HUES64 (cell line): ENCODE data around the gene COL15A1.

Experiments used
- H3K27ac ChIP-seq: 2 replicates; pipeline ENCODE4 v1.7.0; 2013; ENCODE audit warnings: low read depth, low read length, inconsistent platforms
- H3K27me3 ChIP-seq: 2 replicates; pipeline ENCODE4 v1.6.1; 2013; ENCODE audit warnings: mild to moderate bottlenecking, low read length; ENCODE audit not compliant: insufficient read depth
- H3K36me3 ChIP-seq: 2 replicates; pipeline ENCODE4 v1.6.1; 2013; ENCODE audit warnings: mild to moderate bottlenecking, low read length; ENCODE audit not compliant: insufficient read depth
- H3K4me1 ChIP-seq: 2 replicates; pipeline ENCODE4 v1.6.1; 2013; ENCODE audit warnings: mild to moderate bottlenecking, low read length, moderate library complexity; ENCODE audit not compliant: insufficient read depth
- H3K4me3 ChIP-seq: 2 replicates; pipeline ENCODE4 v1.5.1; 2013; ENCODE audit warnings: mild to moderate bottlenecking, low read length, moderate library complexity
- H3K9ac ChIP-seq: 2 replicates; pipeline ENCODE4 v1.6.1; 2013; ENCODE audit warnings: mild to moderate bottlenecking, low read depth, low read length
- H3K9me3 ChIP-seq: 2 replicates; pipeline ENCODE4 v1.6.1; 2013; ENCODE audit warnings: low read depth, low read length; ENCODE audit not compliant: insufficient read depth
- whole genome bisulfite sequencing: fragments of 150-250, 120-280 bp; methylation state at CpG from one replicate; pipeline ENCODE4 v1.1.7; 2013; ENCODE audit warnings: missing lambda C conversion rate; 5-methylcytosine and 5-hydroxymethylcytosine counted together

The COL15A1 gene

DNA sequence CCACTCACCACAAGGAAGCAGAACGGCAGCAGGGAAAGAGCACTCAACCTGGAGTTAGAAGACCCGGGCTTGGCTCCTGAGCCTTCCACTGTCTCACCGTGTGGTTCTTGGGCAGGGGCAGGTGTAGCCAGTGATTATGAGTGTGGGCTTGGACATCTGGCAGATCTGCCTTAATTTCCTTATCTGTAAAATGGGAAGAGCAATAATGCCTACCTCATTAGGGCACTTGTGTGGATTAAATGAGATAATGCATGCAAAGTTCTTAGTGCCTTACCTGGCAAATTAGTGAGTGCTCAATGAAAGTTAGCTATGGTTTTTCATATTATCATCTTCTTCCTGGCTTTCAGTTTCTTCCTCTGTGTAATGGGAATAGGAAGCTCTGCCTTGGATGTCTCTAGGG, 28.1 kb upstream of the COL15A1 start:
- H3K9ac ChIP-seq, result no peak overlapping the region
- no peaks in the 10 kb centered on the region for H3K36me3 ChIP-seq
- H3K4me3 ChIP-seq, result no peak overlapping the region
- no peaks in the 10 kb centered on the region for H3K4me1 ChIP-seq
- no peaks in the 10 kb centered on the region for H3K27me3 ChIP-seq
- no peaks in the 10 kb centered on the region for H3K9me3 ChIP-seq
- no peak overlapping the region for H3K27ac ChIP-seq
- 94% methylated on average over 3 of the region's 3 CpGs for WGBS

DNA sequence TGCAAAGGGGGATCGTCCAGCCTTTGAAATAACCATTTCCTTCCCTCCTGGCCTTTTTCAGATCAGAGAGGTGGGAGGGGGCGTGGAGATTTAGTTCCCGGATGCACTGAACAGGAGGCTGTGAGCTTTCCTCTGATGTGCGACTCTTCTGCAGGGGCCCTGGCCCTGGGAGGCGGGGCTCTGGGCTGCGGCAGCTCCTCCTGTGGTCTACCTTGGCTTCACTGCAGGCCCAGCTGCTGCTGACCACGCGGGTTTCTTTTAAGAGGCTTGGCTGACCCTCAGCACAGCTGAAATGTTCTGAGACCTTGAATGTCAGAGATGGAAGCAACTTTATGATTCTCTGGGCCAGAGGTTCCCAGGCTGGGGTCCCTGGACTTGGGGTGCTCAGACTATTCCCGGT, 27.0 kb upstream of the COL15A1 start:
- 40% methylated on average over 9 of the region's 9 CpGs for WGBS
- Histone ChIP-seq H3K27me3 (no peaks in the 10 kb centered on the region), H3K9ac (no peak overlapping the region), H3K36me3 (no peaks in the 10 kb centered on the region), H3K4me1 (no peaks in the 10 kb centered on the region), H3K4me3 (no peak overlapping the region), H3K9me3 (no peaks in the 10 kb centered on the region), H3K27ac (no peak overlapping the region)

DNA sequence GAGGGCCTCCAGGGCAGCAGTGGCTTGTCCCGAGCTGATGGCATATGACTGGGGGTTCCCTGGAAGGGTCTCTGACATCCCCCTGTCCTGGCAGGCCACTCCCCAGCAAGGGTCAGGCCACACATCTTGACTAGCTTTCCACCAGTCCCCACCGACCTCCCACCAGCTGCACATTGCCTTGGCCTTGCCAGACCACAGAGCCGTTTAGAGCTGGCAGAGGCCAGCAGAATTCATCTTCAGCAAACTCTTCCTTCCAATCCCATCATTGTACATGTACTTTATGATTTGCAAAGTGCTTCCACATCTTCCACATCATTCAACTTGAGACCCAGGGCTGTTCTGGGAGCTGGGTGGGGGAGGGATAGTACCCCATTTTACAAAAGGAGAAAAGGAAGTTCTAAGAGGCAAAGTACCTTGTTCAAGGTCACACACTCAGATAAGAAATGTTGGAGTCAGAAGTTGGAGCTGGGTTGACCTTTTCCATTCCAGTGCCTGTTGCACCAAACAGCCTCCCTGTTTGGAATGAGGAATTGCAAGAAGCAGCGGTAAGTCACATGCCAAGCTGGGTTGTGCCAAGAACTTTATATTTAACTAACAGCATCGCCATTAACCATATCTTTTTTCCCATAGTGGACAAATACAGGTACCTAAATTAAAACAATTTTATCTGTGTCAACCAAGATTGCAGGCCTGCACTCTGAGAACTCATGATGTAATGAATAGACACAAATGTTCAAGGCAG, 25.8 kb upstream of the COL15A1 start:
- Histone ChIP-seq H3K27ac (no peak overlapping the region), H3K9ac (no peak overlapping the region), H3K9me3 (no peaks in the 10 kb centered on the region), H3K27me3 (no peaks in the 10 kb centered on the region), H3K36me3 (no peaks in the 10 kb centered on the region), H3K4me3 (no peak overlapping the region), H3K4me1 (peaks cover 5% of the 10 kb centered on the region; the same call in 1 of the 2 replicates)
- WGBS, result 90% methylated on average over 5 of the region's 5 CpGs

DNA sequence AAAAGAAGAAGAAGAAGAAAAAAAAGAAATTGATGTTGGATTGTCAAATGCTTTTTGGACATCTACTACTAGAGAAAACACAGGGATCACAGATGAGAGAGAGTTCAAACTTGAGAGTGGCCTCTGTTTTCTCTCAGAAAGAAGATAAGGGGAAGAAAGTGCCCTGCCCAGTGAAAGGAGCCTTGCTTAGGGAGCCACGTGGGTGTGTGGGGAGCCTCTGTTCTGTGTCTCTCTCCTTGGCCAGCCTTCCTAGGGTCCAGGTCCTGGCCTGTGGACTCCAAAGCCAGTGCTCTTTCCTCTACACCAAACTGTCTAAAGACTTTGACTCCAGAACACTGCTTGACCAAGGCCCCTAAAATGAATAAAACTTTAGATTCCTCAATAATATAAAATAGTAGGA, 22.0 kb upstream of the COL15A1 start:
- H3K36me3 ChIP-seq, result no peaks in the 10 kb centered on the region
- H3K9me3 ChIP-seq, result no peaks in the 10 kb centered on the region
- H3K27ac ChIP-seq, result no peak overlapping the region
- no peak overlapping the region for H3K9ac ChIP-seq
- H3K4me3 ChIP-seq, result no peak overlapping the region
- no peaks in the 10 kb centered on the region for H3K27me3 ChIP-seq
- H3K4me1 ChIP-seq, result peaks cover 10% of the 10 kb centered on the region; the same call in 1 of the 2 replicates
- 62% methylated on average over 1 of the region's 1 CpG for WGBS

GRCh38 chr9:98922721-98923435, 20.8 kb upstream of the COL15A1 start:
- H3K27me3 ChIP-seq, result no peaks in the 10 kb centered on the region
- no peaks in the 10 kb centered on the region for H3K36me3 ChIP-seq
- 66% methylated on average over 4 of the region's 4 CpGs for WGBS
- no peaks in the 10 kb centered on the region for H3K9me3 ChIP-seq
- H3K9ac ChIP-seq, result no peak overlapping the region
- H3K4me1 ChIP-seq, result peaks cover 10% of the 10 kb centered on the region; the same call in 1 of the 2 replicates
- no peak overlapping the region for H3K4me3 ChIP-seq
- no peak overlapping the region for H3K27ac ChIP-seq

- H3K4me1 ChIP-seq, result peaks cover 10% of the 10 kb centered on the region; the same call in 1 of the 2 replicates
- H3K36me3 ChIP-seq, result no peaks in the 10 kb centered on the region
- no peak overlapping the region for H3K4me3 ChIP-seq
- no peak overlapping the region for H3K27ac ChIP-seq
- no peaks in the 10 kb centered on the region for H3K9me3 ChIP-seq
- H3K27me3 ChIP-seq, result no peaks in the 10 kb centered on the region
- WGBS, result 62% methylated on average over 5 of the region's 5 CpGs
- H3K9ac ChIP-seq, result no peak overlapping the region; the same call in 1 of the 2 replicates
These were observed 20.1 kb upstream of the COL15A1 start for GRCh38 chr9:98923451-98924123.

DNA sequence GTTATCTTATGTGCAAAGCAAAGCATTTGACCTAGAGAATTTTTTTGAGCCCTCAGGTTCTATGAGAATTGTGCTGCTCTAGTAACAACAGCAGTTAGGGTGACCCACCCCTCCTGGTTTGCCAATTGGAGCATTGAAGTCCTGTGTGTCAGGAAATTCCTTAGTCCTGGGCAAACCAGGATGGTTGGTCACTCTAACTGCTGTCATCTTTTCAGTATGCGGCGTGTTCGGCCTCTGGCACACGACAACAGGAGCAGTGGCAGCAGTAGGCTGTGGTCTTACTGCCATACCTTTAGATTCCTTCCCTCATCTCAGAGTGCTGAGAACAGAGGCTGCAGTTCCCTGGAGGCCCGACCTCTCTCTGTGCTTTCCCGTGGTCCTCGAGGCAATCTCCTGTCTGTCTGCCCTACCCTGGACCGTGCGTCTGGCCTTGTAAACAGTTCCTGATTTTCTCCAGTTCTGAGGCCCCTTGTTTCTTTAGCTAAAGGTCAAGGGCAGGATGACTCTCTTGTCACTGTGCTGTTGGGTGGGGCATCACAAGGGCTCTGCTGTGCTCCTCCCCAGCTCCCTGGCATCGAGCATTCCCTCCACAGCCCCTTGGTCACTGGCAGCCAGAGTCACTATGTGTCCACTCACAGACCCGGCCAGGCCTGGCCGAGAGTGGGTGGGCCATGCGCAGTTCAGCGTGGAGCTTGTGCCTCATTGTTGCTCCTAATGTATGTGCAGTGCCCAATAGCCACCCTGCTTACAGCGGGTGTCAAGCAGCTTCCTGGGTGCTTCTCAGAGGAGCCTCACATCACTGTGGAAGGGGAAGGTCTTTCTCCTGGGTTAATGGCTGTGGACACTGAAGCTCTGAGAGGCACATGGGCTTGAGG, 18.5 kb upstream of the COL15A1 start:
- no peak overlapping the region for H3K27ac ChIP-seq
- H3K4me3 ChIP-seq, result no peak overlapping the region
- H3K9ac ChIP-seq, result no peak overlapping the region
- no peaks in the 10 kb centered on the region for H3K36me3 ChIP-seq
- WGBS, result 92% methylated on average over 15 of the region's 15 CpGs
- no peaks in the 10 kb centered on the region for H3K27me3 ChIP-seq
- peaks cover 10% of the 10 kb centered on the region; the same call in 1 of the 2 replicates for H3K4me1 ChIP-seq
- H3K9me3 ChIP-seq, result no peaks in the 10 kb centered on the region

GRCh38 chr9:98925956-98926355, 17.8 kb upstream of the COL15A1 start:
- H3K4me1 ChIP-seq, result peaks cover 10% of the 10 kb centered on the region; the same call in 1 of the 2 replicates
- no peaks in the 10 kb centered on the region for H3K36me3 ChIP-seq
- WGBS, result 97% methylated on average over 2 of the region's 2 CpGs
- H3K9ac ChIP-seq, result no peak overlapping the region
- H3K4me3 ChIP-seq, result no peak overlapping the region
- H3K9me3 ChIP-seq, result no peaks in the 10 kb centered on the region
- no peaks in the 10 kb centered on the region for H3K27me3 ChIP-seq
- H3K27ac ChIP-seq, result no peak overlapping the region

DNA sequence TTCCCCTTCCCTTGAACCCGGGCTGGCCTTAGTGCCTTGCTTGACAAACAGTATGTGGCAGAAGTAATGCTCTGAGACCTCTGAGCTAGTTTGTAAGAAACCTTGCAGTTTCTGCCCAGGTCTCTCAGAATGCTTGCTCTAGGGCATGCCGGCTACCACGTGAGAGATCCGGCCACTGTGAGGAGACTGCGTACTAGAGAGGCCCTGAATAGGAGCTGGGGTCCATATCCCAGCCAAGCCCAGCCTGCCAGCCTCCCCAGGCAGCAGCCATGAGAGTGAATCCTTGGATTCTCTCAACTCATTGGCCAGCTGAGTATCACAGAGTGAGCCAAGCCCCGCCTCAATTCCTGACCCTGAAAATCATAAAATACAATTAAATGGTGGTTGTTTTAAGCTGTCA, 16.0 kb upstream of the COL15A1 start:
- no peaks in the 10 kb centered on the region for H3K36me3 ChIP-seq
- 77% methylated on average over 6 of the region's 6 CpGs for WGBS
- H3K9me3 ChIP-seq, result no peaks in the 10 kb centered on the region
- no peak overlapping the region for H3K9ac ChIP-seq
- no peak overlapping the region for H3K27ac ChIP-seq
- H3K4me3 ChIP-seq, result no peak overlapping the region
- no peaks in the 10 kb centered on the region; the same call in 1 of the 2 replicates for H3K27me3 ChIP-seq
- H3K4me1 ChIP-seq, result peaks cover 8% of the 10 kb centered on the region; the same call in 1 of the 2 replicates

GRCh38 chr9:98929071-98929470, 14.6 kb upstream of the COL15A1 start:
- Histone ChIP-seq H3K27ac (no peak overlapping the region), H3K4me3 (no peak overlapping the region), H3K27me3 (no peaks in the 10 kb centered on the region; the same call in 1 of the 2 replicates), H3K4me1 (no peaks in the 10 kb centered on the region), H3K9ac (no peak overlapping the region), H3K9me3 (no peaks in the 10 kb centered on the region), H3K36me3 (no peaks in the 10 kb centered on the region)
- WGBS, result 100% methylated on average over 1 of the region's 2 CpGs
